ENCODE data around the gene ADTRP.
"Not testable (repeated sequence)": the region's sequence is repeated elsewhere in the genome, so short reads cannot be mapped to it uniquely, and the experiment has no call there.

The ADTRP gene

DNA sequence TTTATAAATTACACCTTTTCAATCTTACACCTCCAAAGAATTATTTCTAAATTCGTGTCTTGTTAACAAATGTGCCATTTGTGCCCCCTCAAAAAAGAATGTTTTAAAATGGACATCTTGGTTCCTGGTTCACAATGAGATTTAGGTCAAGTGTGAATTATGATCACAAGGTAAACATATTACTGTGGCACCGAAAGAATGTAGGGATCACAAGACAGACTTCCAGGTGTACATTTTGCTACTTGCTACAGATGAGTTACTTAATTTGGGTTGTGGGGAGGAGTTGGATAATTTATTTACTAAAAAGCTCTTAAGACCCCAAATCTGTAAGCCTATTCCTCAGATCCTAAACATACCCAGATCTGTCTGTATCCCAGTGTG is 25.0 kb upstream of the ADTRP start:
- no peak for DNase-seq (ENCODE audit: low read depth)

DNA sequence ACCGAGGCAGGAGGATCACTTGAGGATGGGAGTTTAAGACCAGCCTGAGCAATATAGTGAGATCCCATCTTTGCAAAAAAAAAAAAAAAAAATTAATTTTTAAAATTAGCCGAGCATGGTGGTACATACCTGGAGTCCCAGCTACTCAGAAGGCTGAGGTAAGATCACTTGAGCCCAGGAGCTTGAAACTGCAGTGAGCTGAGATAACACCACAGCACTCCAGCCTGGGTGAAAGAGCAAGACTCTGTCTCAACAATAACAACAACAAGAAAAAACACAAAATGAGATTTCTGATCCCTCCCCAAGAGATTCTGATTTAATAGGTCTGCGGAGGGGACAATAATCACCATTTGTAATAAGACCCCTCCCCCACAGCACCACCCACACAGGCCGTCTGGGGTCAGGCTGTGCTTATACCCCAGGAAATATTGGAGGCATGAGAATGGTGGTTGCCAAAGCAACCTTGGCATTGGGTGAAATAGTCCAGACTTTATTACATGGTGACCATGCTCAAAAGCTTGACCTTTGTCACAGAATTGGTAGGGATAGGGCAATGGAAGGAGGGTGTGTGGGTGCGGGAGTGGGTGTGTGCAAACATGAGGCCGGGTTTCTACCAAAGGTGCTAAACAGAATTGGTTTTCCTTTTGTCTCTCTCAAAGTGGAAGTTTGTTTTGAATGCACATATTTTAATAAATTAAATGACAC is 24.4 kb upstream of the ADTRP start:
- DNase-seq (ENCODE audit: low read depth) = no peak

DNA sequence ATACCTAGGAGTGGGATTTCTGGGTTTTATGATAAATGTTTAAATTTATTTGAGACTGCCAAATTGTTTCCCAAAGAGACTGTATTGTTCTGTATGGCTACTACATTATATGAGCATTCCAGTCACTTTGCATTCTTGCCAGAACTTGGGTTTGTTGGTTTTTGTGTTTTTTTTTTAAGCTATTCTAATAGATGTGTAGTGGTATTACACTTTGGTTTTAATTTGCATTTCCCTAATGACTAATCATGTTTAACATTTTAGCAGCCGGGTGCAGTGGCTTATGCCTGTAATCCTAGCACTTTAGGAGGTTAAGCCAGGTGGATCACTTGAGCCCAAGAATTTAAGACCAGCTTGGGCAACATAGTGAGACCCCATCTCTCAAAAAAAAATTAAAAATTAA is 21.9 kb upstream of the ADTRP start:
- not testable (repeated sequence) for DNase-seq (ENCODE audit: low read depth)

DNA sequence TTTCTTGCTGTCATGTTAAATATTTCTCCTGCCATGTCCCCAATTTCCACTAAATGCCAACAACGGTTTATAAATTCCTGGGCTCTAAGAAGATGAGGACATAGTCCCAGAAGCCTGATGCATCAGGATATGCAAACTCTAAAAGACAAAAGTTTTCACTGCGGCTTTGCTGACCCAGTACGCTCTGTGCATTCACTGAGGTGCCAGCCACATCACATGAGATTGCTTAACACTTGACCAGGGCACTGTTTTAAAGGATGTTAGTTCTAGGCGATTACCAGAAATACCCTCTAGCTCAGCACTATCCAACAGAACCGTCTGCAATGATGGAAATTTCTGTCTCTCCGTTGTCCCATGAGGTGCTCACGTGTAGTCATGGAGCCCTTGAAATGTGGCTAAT is 19.9 kb upstream of the ADTRP start:
- no peak for DNase-seq (ENCODE audit: low read depth)

DNA sequence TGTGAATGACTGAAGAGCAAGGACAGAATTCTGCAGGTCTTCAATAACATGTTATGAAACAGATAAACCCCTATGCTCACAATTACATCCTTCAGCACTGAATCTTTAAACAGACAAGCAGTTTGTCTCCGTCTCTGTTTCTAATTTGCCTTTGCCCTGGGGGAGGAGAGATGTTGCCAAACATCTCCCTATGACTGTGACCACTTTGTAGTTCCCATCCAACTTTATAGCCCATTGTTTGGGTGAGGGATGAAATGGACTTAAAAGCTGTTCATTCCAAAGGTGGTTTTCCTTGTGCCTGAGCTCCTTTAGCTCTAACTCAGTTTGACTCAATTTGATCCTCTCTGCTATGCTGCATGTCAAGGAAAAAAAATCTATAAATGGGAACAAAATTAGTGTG is 19.5 kb upstream of the ADTRP start:
- DNase-seq (ENCODE audit: low read depth) = no peak

DNA sequence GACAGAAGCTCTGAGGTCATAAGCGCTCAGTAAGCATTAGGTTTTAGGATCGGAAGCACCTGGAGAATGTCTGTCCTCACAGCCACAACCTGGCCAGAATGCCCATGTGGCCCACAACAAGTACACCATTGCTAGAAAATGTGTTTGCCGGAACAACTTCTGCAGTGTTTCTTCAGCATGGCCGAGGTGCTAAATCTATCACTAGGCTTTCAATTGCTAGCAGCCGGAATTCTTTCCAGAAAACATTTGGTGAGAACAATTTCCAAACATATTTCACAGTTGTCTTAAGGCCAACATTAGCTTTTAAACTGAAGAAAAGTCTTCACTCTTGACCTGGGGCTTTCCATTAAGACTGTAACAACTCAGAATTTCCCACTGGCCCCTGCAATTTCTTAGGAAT is 18.2 kb upstream of the ADTRP start:
- DNase-seq (ENCODE audit: low read depth) = no peak

DNA sequence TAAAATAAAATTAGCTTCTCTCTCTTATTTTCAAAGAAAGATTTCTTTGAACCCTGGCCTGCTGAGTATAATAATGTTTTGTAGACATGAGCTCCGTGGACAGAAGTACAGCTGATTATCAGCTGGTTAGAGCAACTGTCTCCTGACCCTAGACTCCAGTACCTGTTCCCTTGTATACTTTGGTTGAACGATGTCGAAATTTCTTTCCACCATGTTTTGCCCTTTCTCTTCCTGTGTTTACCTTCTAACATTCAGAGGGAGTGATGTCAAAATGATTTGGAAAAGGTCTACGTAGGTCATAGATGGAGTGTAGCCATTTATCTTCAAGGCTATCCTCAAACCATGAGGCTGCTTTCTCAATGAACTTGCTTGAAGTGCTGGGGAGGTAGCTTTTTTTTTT is 16.8 kb upstream of the ADTRP start:
- no peak for DNase-seq (ENCODE audit: low read depth)

DNA sequence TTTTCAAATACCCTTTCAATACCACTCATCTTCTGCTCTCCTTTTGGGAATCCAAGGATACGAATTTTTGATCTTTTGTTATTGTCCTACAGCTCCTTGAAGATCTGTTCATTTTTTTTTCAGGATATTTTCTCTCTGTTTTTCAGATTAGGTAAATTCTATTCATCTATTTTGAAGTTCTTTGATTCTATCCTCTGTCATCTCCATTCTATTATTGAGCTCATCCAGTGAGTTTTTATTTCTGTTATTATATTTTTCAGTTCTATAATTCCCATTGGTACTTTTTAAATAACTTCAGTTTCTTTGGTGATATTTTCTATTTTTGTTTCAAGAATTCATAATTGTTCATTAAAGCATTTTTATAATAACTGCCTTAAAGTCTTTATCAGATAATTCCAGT is 14.7 kb upstream of the ADTRP start:
- DNase-seq (ENCODE audit: low read depth) = no peak

DNA sequence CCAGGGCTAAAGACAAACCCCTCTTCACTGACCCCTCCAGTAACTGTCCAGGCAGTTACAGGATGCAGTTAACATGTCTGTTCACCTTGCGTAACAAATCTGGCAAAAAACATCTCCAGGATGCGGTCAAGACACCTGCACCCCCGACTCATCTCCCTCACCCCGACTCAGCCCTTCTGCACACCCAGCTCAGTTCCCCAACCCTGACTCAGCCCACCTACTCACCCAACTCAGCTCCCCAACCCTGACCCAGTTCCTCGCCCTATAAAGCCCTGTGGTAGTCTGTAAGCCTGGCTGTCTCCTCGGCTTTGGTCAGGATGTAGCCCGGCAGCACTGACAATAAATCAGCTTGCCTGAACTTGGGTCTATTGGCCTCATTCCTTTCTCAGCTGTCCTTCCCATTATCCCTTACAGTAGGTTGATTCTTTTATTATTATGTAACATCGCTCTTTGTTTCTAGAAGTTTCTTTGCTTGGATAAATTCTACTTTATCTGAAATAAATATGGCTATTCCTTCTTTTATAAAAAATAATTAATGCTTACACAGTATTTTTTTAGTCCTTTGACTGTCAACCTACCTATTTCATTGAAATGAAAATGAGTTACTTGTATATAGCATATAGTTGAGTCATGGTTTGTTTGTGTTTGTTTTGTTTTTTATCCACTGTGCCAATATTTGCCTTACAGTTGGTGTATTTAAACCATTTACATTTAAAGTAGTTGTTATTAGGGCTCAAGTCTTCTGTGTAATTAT is 12.9 kb upstream of the ADTRP start:
- DNase-seq (ENCODE audit: low read depth) = no peak

DNA sequence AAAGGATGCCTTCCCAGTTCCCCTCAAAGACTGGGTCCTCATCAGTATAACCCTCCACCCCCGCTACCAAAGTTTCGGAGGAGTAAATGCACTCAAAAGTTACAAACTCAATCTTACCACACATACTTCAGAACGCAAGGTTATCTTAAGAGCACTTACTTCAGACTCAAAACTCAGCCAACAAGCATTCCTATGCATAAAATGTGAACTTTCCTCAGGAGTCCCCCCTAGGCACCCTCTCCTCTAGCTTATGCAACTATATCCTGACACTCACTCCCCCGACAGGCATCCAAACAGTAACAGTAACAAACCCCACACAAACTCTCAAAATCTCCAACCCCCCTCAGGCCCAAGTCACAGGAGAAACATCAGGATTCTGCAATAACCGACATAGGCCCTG is 11.1 kb upstream of the ADTRP start:
- DNase-seq (ENCODE audit: low read depth) = no peak

DNA sequence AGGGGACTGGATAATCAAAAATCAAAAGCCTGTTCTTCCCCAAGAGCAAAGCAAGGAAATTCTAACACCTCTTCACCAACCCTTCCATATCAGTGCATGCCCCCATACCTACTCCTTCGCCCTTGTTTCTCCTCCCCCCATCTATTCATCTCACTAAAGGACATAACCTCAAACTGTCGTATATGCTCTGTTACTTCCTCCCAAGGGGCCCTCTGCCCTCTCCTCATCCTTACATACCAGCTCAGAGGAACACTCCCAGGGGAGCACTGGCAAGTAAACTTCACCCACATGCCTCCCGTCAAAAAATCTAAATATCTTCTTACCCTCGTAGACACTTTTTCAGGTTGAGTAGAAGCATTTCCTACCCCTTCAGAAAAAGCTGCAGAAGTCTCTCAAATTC is 9.4 kb upstream of the ADTRP start:
- no peak for DNase-seq (ENCODE audit: low read depth)

DNA sequence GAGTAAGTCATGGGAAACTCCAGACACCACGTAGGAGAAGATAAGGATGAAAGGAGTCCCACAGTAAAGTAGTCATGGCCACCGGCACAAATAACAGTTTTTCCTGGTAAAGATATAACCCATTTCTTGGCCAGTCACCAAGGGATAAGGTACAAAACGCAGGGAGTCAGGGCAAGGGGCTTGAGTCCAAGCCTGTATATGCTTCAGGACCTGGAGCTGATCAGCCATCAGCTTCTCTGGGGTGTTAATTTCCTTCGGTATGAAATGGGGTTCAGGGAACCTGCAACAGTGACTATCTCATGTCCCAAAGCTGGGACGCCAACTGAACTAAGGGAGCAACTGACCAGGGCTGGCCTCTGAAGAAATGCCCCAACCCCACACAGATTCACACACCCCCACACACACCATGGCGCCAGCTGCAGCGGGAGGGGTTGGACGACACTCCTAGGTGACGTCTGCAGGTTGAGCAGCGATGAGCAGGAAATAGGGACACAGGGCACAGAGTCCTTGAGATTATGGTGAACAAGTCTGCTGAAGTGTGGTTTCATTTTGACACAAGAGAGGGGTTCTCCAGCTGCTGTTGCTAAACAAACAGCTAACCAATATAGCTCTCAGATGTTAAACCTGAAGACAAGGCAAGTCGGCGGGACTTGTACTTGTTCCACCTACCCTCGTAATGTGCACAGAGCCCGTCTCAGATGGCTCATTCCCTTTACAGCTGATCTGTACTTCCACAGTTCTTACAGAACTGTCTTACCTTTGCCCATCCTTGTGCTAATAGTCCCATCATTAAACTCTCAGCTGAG is 7.4 kb upstream of the ADTRP start:
- peak; percentile 16 for DNase-seq (ENCODE audit: low read depth)

DNA sequence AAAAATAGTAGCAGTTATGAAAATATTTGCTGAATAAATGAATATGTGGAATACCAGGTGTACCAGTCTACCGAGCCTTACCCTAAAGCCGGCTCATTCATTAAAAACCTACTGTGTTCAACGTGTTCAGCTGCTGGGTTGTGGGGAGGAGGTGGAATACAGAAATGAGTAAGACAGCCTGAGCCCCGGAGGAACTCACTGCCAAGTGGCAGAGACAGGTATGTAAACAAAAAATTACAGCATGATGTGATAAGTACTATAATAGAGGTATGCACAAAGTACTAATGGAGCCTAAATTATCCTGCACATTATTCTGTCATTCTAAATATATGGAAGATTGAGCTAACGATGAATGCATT is 6.8 kb upstream of the ADTRP start:
- no peak for DNase-seq (ENCODE audit: low read depth)

DNA sequence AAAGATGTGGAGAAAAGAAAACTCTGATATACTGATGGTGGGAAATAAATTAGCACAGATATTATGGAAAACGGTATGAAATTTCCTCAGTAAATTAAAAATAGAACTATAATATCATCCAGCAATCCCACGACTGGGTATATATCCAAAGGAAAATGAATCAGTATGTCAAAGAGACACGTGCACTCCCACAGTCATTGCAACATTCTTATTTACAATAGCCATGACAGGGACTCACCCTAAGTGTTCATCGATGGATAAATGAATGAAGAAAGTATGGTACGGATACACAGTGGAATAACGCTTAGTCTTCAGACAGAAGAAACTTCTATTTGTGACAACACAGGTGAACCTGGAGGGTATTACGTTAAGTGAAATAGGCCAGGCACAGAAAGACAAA is 5.7 kb upstream of the ADTRP start:
- DNase-seq (ENCODE audit: low read depth) = no peak

DNA sequence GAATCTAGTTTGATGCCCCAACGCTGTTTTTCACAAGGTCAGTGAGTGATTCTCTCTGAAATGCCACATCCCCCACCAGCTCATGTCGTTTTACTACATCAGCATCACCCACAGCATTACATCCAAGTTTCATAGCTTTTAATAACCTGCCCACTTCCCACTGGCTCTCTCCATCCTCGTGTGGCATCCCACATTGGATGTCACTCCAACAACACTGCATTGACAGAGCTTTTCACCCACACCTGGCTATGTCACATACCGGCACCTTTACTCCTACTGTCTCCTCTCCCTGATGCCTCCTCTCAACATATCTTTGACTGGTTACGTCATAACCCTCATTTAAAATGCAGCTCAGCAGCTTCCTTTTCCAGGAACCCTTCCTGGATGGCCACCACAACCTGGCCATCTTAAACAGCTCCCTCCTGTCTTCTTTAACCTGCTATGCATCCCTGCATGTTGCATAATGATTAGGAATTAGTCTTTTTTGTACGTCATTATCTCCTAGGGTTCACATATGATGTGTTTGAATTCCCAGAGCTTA is 5.0 kb upstream of the ADTRP start:
- DNase-seq (ENCODE audit: low read depth) = no peak

DNA sequence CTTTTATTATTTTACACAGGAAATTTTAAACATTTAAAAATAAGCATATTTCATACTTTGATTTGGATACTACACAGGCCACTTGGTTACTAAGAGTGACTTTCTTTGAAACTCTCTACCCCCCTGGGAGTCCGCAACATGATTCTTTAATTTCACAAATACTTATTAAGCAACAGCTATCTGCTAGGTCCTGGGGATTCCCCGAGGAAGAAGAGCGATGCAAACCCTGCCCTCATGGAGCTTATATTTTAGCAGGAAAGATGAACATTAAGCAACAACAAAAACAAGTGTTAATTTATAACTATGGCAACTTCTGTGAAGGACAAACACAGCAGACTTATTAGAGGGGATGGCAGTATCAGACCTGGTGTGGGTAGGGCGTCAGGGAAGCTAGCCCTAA is 3.9 kb upstream of the ADTRP start:
- DNase-seq (ENCODE audit: low read depth) = no peak

DNA sequence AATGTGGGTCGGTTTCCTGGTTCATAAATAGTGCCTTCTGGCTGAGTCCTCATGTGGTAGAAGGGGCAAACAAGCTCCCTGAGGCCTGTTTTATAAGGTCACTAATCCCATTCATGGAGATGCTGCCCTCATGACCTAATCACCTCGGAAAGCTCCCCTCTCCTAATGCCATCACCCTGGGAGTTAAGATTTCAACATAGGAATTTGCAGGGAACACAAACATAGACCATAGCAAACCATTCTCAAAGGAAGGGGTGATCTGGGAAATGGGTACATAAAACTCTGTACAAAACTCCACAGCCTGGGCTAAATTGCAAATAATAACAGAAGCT is 1.5 kb upstream of the ADTRP start:
- no peak for DNase-seq (ENCODE audit: low read depth)

DNA sequence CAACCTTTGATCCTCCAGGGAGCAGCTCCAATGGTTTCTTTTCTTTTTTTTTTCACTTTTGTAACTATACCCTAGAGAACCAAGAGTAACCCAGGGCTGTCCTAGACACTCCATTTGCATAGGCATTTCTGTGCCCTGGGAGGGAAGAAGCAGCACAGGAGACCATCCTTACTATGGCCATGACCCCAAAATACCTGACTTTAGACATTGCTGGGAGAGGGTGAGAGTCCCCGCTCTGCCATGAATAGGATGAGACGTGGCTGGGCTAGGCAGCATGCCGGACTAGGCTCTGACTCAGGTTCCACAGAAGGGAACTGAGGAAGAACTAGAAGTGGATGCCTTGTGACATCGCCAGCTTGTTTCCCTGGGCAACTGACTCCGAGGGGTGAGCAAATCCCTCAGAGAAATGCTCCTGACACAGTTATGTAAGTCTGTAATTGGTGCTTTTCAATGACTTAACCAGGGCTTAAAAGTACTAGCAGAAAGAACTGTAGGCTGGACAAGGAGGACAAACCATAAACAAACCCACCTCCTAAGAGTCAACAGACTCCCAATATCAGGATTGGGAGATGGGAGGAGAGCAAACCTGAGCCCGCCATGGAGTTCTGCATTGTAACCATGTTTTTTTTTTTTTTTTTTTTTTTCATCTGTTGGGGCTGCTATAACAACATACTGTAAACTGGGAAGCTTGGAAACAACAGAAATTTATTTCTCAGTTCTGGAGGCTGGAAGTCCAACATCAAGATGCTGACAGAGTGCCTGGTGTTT is 910 bp upstream of the ADTRP start:
- DNase-seq (ENCODE audit: low read depth) = no peak

DNA sequence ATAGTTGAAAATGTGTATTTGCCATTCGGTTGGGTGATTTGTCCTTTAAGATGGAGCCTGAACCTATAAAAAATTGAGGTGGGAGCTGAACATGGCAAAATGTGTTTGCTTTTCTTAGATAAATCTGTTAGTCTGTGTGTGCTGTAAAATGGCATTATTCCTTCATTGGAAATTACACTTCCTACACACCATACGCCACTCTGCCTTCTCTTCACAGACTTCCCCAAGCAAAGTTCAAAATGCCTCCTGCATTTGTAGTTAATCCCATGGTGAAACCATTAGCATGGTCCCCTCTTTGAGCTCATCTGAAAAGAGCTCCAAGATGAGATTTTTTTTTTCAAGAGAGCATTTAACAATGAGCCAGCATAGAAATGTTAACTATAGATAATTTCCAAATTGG is 567 bp downstream of the ADTRP start:
- DNase-seq (ENCODE audit: low read depth) = no peak

DNA sequence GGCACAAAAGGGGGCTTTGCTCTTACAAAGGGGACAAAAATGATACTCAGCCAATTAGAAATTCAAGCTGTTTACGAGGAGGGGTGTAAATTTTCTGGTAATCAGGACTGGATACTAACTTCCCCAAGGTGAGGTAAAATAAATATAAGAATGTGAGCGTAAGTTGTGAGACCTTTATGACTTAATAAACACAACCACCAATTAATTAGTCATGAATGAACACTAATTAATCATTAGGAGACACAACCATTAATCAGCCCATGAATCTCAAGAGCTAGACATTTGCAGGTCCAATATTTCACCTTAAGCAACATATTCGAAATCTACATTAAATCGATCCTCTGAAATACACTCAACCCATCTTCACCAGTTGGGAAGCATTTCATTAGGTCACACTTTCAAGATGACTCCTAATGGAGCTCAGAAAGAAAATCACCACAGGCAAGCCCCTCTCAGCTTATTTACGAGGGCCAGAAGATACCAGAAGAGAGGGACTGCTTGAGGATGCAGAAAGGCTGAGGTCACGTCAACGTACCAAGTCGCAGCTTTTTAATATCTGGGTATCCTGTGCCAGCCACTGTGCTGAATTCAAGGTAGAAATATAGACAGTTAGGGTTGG is 2.7 kb downstream of the ADTRP start:
- no peak for DNase-seq (ENCODE audit: low read depth)

DNA sequence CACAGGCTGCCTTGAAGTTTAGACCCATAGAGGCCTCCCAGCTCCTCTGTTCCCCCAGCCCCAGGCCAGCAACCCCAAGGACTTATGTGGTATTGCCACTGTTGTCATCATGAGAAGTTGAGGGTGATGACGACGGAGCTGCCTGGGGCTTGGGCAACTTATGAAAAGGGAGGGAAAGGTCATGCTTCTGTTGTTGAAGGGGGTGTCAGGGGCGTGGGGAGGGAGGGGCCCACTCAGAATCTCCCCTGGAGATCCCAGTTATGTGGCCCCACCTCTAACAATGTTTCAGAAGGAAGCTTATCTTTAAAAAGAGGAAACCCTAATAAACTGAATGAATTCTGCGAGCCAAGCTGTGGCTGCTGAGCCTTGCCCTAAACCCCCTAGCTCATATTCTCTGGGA is 4.2 kb downstream of the ADTRP start:
- DNase-seq (ENCODE audit: low read depth) = no peak

DNA sequence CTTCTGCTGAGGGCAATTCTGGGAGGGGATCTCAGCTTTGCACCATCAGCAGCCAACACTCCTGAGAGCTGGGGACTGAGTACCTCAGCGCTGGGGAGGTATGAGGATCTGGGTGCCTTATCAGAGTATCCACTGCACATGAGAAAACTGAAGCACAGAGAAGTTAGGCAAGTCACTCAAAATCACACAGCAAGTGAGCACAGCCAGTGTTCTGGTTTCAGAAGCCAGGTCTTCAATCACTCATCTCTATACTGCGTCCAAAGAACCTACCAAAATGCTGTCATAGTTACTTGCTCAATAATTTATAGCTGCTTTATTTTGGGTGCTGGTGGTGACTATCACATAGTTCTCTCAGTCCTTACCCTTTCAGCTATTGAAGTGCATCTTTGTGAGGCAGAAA is 5.0 kb downstream of the ADTRP start:
- DNase-seq (ENCODE audit: low read depth) = no peak

Data from activated T-cell treated with anti-CD3 and anti-CD28 coated beads for 24 hours (primary cell).